Activated CD4-positive, CD25-positive, alpha-beta regulatory T cell treated with anti-CD3 and anti-CD28 coated beads, Interleukin-2, amount 50 U/mL, for 24 hours (primary cell): ENCODE measurements around the gene FAM120B.
"Not testable (repeated sequence)": the region's sequence is repeated elsewhere in the genome, so short reads cannot be mapped to it uniquely, and the experiment has no call there.

ENCODE experiments used
- ATAC-seq, 2 donors: fragments of 150-1000 bp; cut with Tn5 transposase; one replicate each; pipeline ENCODE4 v1.10.0; 2021; ENCODE audit warnings: mild to moderate bottlenecking in 1 of 2, moderate library complexity in 1 of 2

FAM120B gene

DNA sequence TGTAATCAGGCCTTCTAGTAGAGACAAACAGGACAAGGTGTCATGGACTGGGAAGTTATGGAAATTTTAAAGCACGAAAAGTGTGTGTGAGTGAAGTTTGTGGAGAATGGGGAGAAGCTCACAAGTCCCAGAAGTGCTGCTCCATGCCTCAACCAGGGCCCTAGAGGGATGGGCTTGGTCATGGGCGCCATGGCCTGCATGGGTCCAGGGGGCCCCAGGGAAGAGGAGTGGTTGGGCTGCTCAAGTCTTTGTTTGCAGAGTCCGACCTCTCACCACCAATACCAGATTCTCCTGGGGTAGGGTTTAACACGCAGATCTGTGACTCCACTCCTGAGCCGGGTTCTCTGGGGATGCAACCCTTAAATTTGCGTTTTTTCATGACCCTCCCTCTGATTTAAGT is 88.4 kb downstream of the FAM120B start:
- no peak for ATAC-seq

DNA sequence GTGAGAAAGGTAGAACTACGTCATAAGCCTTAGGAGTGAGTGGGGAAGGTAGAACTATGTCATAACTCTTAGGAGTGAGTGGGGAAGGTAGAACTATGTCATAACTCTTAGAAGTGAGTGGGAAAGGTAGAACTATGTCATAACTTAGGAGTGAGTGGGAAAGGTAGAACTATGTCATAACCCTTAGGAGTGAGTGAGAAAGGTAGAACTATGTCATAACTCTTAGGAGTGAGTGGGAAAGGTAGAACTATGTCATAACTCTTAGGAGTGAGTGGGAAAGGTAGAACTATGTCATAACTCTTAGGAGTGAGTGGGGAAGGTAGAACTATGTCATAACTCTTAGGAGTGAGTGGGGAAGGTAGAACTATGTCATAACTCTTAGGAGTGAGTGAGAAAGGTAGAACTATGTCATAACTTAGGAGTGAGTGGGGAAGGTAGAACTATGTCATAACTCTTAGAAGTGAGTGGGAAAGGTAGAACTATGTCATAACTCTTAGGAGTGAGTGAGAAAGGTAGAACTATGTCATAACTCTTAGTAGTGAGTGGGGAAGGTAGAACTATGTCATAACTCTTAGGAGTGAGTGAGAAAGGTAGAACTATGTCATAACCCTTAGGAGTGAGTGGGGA is 92.3 kb downstream of the FAM120B start:
- not testable (repeated sequence) for ATAC-seq

DNA sequence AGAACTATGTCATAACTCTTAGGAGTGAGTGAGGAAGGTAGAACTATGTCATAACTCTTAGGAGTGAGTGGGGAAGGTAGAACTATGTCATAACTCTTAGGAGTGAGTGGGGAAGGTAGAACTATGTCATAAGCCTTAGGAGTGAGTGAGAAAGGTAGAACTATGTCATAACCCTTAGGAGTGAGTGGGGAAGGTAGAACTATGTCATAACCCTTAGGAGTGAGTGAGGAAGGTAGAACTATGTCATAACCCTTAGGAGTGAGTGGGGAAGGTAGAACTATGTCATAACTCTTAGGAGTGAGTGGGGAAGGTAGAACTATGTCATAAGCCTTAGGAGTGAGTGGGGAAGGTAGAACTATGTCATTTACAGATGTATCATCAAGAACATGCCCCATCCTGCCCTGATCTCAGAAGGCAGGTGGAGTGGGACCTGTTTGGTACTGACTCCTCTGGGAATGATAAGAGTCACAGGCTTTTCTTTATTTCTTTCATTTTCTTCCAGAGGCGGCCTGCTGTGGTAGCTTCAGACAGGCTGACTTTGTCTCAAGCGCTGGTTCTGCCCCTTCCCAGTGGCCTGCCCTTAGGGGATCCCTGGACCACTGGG is 93.5 kb downstream of the FAM120B start:
- ATAC-seq = not testable (repeated sequence)

DNA sequence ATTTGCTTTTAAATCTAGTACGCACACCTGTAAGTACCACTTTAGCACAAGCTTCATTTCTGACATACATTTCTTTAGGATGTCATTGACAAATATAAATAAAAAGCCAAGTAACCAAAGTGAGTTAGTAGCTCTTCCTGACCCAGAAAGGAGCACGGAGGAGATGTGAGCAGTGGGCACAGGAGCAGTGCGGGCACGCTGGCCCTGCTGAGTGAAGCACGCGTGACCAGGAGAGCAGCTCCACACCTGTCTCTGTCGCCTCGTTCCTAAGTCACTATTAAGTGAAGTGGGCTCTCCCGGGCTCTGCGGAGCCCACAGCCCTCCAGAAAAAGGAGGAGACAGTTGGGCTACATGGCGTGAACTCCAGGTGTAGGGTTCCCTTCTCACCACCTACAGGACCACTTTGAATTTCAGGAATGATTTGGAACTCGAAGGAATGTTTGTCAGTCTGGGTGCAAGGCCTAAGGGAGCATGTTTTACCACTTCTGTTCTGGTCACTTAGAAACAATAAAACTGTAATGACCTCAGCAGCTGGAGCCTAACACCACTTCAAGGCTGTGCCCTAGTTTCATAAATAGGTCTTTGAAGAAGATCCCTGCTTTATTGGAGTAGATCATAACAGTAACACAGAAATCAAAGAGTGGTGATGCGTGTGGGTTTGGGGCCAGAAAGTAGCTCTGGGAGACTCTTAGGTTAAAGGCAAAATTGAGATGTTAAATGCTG is 95.9 kb downstream of the FAM120B start:
- ATAC-seq = no peak

DNA sequence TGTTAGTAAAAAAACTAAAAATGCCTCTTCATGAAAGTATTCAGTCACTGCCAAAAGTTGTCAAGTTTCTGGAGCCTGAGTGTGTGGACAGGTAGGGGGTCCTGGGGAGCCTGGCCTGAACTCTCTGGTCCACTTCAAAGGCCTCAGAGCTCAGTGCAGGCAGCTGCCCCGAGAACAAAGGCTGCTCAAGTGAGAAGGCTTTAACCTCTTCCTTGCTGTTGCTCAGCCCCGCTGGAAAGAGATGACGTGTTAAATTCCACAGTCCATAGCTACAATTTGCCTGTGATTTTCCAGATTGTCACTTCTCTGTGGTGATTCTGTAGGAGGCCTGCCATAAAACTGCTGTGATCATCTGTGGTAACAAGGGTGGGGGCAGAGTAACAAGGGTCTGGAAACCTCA is 96.9 kb downstream of the FAM120B start:
- ATAC-seq = no peak

DNA sequence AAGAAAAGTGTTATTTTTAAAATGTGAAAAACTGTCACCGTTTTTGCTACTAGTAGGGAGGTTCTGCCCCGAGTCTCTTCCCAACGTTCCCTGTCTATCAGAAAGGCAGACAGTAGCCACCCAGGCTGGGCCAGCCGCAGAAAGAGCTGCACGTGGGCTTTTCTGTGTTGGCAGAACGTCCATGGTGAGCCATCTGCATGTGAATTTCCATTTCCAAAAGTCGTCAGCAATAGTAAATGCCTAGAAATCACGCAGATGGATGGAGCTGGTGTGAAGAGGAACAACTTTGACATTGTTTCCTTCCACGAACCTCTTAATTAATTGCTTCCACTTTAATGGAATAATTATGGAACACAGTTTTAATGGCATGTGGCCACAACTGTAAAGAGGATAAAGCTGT is 97.5 kb downstream of the FAM120B start:
- ATAC-seq = no peak

DNA sequence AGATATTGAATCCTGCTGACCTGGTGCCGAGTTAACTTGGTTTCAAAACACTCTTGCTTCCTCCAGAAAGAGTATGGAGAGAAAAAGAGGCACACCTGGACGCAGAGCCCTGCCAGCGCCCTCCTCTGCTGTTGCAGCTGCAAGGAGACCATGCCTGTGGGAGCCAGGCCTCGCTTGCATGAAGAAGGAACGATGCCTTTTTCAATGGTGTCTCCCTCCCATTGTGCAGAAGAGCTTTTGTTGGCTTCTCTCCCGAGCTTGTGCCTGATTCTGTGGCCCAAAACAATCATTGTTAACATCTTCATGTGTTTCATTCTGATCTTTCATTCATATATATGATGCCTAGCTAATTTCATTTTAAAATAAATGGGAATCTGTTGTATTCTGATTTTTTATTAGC is 98.1 kb downstream of the FAM120B start:
- ATAC-seq = no peak

DNA sequence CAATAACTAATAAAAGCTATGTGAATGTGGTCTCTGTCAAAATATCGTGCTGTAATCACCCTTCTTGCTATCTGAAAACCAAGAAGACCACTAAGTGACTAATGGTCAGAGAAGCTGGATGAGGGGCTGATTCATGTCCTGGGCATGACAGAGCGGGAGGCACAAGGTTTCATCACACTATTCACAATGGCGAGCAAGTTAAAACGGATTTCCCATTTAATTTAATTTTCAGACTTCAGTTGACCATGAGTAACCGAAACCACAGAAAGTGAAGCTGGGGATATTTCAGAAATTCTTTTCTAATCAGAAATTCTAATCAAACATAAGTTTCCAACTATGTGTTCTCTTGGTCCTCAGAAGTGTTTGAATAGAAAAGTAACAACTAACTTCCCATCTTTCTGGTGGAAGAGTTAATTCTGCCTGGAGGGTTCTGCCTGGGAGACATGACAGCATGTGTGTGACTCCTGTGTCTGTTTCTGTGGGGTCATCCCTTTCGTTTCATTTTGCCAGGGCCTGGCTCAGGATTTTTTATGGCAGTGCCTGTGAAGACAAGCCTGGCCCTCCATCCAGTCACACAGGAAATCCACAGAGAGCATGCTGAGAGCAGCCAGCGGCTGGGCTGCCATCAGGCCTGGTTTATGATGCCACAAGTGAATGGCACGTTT is 98.9 kb downstream of the FAM120B start:
- ATAC-seq = no peak

DNA sequence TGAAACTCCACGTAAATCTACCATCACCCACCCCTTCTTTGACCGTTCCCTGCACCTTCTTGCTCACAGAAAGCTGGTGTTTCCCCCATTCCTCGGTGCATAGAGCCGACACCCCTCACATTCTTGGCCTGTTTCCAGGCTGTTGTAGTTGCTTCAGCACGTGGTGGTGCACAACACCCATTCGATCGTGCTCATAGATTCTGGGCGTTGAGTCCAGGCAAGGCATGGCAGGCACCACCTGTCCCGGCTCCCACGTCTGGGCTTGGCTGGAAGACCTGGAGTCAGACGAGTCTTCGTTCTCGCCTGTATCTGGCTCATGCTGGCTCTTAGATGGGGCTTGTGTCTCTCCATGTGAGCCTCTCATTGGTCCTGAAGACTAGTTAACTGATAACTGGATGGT is 100.6 kb downstream of the FAM120B start:
- no peak for ATAC-seq

DNA sequence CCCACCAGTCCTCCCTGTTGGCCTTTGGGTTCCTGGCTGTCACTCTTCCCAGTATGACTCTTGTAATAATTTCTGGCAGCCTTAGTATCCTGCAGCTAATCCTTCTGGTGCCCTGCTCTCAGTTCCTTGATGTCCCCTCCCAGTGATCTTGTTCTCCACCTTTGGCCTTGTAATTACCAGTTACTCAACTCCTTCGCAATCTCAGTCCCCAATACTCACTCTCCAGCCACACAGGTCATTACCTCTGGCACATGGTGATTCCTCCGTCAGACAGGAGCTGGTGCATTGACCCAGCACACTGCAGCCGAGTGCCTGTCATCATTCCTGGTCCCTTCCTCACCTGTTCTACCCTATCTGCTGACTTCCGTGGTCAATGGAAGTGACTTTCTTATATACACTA is 101.4 kb downstream of the FAM120B start:
- no peak for ATAC-seq

DNA sequence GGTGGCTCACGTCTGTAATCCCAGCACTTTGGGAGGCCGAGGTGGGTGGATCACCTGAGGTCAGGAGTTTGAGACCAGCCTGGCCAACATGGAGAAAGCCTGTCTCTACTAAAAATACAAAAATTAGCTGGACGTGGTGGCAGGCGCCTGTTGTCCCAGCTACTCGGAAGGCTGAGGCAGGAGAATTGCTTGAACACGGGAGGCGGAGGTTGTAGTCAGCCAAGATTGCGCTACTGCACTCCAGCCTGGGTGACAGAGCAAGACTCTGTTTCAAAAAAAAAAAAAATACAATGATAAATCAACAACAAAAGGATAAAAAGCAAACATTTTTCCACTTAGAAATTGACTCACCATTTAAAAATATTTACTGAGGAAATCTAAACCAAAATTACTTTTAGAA is 103.2 kb downstream of the FAM120B start:
- not testable (repeated sequence) for ATAC-seq

DNA sequence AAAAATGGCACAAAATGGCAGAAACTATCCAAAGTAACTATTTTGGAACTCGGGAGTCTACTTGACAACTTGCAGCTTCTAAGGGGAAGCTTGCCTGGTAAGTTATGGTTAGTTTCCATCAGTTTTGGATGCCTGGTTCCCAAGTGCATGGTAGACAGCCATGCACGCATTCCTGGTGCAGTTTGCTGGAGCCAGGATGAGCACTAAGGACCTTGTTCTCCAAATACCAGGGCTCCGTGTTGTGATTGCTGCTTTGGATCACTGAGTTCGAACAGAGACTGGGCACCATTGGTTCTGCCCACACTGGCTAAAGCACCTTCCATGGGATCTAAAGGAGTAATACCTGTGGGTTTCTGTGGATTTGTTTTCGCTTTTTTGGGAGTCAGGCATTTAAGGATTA is 103.7 kb downstream of the FAM120B start:
- no peak for ATAC-seq

DNA sequence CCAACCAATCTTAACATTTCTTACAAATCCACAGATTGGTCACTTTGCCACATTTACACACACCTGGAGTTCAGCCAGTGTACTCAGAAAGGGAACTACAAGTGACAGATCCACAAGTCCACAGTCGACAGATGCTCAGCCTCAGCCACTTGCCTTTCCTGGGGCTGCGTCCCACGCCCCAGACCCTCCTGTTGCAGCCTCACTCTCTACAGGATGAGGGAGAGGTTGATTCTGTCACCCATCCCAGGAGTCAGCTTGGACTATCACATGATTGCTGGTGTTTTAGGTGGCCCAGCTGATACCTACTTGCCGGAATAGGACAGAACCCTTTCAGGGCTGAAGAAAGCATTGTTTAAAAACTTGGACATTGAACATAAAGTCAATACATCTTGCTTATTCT is 108.8 kb downstream of the FAM120B start:
- no peak for ATAC-seq

DNA sequence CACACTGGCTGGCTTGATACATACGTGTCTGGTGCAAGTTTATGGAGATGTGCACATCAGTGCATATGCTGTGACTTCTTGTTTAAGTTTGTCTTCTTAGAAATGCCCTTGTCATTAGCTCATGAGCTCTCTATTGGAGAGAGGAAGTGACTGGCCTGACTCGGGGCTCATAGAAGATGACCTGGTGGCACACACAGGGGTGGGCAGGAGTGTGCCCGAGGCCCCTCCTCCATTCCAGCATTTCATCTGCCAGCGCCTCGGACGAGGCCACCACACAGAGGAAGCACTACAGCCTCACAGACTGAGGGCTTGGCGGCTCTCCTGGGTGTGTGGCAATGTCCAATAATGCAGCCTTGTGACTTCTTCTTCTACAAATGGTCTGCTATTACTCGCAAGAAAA is 109.7 kb downstream of the FAM120B start:
- no peak for ATAC-seq

DNA sequence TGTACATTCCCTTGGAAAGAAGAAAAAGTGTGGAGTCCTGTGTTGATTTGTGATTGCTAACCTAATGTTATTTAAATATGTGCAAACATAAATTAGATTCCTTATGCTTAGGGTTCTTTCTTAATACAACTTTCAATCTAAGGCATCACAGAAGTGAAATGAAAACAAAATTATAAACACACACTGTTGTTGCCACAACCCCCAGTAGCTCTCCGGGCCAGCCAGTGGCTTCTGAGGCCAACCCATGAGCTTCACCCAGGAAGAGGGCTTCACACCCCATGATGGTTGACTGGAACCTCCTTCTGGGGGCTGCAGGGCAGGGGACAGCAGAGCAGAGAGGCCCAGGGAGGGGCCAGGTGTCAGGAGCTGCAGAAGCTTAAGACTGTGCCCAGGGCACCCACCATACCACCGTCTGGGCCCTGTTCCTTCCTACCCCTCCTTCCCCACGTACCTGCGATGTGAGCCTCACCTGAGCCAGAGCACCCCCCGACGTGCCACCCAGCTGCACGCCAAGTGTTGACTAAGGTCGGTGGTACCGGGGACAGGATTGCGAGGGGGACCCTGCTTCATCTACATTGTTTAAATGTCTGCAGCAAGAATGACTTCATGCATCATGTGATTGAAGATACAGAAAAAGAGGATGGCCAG is 110.5 kb downstream of the FAM120B start:
- no peak for ATAC-seq

DNA sequence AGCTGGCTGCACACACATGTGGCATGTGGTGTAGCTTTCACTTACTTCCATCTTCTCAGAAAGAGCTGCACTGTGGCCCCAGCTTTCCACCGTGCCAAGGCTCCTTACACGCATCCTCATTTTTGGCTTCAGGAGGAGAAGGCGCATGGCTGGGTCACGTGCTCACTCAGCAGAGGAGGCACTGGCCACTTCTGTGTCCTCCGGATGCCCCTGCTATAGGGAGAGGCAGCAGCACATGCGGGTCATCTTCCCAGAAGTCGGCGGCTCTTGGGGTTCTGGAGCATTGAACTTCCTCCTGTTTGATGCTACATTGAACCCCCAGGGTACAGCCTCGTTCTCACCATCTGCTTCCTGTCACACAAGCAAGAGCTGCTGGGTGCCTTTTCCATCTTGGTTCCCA is 111.3 kb downstream of the FAM120B start:
- no peak for ATAC-seq

DNA sequence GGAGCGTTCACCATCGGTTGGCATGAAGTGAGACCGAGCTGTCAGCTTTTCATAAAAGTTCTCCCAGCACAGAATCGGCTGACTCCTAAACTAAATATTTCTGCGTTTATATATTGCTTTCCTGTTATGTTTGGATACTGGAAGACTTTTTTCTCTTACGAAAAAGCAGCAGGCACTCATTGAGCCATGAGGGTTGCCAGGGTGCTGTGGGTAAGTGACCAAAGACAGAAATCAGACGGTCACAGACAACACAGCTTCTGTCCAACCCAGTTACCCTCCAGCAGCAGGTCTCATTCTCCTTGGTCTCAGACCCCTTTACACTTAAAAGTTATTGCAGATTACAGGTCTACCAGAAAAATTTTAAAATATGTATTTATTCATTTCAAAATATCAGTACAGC is 113.7 kb downstream of the FAM120B start:
- no peak for ATAC-seq

DNA sequence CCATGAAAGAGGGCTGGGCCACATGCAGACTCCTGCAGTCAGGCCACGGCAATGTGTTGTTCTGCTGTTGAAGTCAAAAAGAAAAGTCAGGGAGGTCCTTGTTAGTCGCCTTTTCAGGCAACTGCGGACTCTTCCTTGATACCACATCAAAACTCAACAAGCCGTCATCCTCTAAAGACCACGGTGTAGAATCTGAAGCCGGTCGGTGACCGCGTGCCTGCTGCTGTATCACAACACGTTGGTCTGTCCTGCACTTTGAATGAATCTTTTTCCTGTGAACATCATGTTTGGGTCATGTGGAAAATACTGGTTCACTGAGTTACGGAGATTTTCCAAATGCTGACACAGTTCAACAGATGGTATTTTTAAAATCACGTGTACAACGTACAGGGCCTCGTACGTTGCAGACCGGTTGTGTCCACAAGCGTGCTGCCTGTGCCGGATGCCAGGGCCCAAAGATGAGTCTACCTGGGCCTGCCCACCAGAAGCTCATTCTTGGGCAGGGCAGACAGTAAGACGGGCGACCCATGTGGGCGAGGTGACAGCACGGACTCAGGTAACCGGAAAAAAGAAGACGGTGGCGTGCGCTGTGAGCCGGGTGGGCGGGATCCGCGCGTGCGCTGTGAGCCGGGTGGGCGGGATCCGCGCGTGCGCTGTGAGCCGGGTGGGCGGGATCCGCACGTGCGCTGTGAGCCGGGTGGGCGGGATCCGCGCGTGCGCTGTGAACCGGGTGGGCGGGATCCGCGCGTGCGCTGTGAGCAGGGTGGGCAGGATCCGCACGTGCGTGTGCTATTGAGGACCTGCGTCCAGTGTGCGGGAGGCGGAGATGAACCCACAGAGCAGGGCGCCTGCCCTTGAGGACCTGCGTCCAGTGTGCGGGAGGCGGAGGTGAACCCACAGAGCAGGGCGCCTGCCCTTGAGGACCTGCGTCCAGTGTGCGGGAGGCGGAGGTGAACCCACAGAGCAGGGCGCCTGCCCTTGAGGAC is 114.5 kb downstream of the FAM120B start:
- no peak for ATAC-seq

DNA sequence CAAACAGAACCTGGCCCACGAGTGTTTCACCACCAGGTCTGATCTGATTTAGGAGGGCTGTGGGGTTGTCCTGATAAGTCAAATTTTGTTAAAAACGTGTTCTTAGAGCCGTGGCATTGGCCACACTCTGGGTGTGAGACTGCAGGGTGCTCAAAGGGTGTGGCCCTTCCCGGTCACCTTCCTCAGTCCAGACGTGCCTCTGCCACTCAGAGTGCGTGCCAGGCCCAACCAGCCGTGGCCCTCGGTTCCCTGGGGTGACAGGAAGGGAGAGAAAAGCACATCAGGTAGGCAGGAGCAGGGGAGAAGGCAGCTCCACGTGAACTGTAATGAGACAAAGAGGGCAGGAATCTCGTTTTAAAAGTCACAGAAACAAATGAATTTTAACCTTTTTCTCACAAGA is 115.4 kb downstream of the FAM120B start:
- ATAC-seq = no peak

DNA sequence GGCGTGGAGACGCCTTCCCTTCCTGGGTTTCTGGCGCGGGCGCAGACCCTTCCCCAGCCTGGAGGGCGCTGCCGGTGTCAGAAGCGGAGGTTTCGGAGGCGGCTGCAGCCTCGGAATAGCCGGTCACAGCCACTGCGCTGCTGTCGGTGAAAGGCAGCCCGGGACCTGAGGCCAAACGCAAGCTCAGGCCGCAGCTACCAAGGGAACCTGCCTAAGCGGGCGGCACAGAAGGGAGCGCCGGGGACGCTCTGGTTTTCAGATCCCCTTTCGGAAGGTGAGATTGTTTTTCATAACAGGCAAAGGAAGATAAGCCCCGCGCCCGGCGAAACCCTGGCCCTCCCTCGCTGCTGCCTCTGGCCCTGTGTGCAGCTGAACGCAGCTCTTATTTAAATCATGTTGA is 116.5 kb downstream of the FAM120B start:
- no peak for ATAC-seq

DNA sequence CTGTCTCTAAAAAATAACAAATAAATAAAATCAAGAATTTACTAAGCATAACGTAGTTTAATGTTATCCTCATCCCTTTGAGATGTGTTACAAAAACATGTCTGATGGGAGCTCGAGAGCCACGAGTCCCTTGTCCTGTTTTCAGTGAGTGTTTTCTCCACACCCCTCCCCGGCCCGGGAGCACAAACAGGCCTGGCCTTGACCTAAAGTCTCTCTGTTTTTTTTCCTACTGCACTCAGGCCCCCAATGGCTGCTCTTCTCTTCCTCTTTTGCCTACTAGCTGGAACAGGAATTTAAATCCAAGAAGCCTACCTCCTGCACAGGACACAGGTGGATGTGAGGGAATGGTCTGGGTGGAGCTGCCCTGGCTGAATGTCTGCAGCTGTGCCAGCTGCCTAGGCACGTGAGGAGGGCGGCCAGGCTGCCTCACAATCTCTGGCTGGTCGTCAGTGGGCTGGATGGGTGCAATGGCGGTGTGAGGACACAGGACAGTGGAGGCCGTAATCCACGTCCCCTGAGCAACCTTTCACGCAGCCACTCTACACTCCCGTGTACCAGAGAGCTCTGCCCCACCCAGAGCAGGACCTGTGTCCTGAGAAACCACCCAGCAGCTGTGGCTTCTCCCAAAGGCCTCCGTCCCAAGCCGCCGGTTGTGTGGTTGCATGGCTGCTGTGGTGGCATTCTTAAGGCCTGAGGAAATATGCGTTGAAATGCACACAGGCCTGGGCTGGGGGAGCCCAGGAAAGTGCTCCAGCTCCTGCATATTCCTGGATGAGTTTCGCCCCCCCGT is 117.5 kb downstream of the FAM120B start:
- ATAC-seq = no peak
